Fibroblast of the aortic adventitia (primary cell): ENCODE results near the gene ZNF8. TPM values are rescaled to one million over a fixed set of nuclear protein-coding genes. Genes with fewer than 3 reads are reported as not detected.
A peak's percentile ranks its signal among the peaks of the same experiment; 100 is the strongest.

Experiments used
- DNase-seq: peaks from one replicate; pipeline ENCODE4 v3.0.0-alpha.2; 2010; ENCODE audit warnings: low read depth
- H3K4me3 ChIP-seq: 2 replicates; pipeline ENCODE4 v1.5.1; 2011; ENCODE audit warnings: low read depth, mild to moderate bottlenecking, control low read depth, low read length, moderate library complexity
- total RNA-seq: library from RNA; depleted of rRNA; stranded (reverse); fragments of >200 nt; gene quantifications from 2 replicates; pipeline ENCODE4 v1.2.3, GENCODE V29; 2012; ENCODE audit warnings: low replicate concordance
- TF ChIP-seq, protein P1 (sequence below): IDR thresholded peaks from 2 replicates; pipeline ENCODE4 v1.5.1; 2011; ENCODE audit warnings: mild to moderate bottlenecking, low read length, control low read depth, inconsistent platforms; ENCODE audit not compliant: insufficient read depth

ZNF8 gene
- total RNA-seq, 1 donor = 7.6 TPM

DNA sequence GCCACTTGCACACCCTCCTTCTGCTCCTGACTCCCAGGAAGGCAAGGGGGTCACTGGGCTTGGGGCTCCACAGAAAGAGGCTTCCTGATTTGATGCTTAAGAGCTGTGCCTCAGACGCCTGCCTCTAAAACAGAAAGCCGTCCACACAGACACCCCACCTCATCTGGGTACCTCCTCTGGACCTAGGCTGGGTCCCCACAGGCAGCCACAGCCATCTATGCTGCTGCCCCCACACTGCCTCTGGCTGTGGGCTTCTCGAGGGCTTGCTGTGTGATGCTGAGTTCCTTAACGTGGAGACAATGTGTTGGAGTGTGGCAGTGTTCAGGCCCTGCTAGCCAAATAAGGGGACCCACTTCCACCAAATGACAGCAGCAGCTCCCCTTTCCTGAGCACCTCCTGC lies 39.5 kb downstream of the ZNF8 start:
- DNase-seq = no peak
- H3K4me3 ChIP-seq = no peak overlapping the region
- TF ChIP-seq, protein P1, sequence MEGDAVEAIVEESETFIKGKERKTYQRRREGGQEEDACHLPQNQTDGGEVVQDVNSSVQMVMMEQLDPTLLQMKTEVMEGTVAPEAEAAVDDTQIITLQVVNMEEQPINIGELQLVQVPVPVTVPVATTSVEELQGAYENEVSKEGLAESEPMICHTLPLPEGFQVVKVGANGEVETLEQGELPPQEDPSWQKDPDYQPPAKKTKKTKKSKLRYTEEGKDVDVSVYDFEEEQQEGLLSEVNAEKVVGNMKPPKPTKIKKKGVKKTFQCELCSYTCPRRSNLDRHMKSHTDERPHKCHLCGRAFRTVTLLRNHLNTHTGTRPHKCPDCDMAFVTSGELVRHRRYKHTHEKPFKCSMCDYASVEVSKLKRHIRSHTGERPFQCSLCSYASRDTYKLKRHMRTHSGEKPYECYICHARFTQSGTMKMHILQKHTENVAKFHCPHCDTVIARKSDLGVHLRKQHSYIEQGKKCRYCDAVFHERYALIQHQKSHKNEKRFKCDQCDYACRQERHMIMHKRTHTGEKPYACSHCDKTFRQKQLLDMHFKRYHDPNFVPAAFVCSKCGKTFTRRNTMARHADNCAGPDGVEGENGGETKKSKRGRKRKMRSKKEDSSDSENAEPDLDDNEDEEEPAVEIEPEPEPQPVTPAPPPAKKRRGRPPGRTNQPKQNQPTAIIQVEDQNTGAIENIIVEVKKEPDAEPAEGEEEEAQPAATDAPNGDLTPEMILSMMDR = no peak

DNA sequence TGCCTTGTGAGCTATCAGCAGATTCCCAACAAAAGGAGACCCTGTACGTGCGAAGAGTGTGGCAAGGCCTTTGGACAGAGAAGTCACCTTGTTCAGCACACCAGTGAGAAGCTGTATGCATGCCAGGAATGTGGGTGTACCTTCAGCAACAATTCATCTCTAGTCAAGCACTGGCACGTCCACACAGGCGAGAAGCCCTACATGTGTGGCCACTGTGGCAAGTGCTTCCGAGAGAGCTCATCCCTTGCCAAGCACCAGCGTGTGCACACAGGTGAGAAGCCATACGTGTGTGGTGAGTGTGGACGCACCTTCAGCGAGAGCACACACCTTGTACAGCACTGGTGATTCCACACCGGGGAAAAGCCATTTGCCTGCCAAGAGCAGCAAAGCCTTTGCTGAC lies 40.5 kb downstream of the ZNF8 start:
- DNase-seq = no peak
- no peak overlapping the region for H3K4me3 ChIP-seq
- TF ChIP-seq, protein P1 = no peak

DNA sequence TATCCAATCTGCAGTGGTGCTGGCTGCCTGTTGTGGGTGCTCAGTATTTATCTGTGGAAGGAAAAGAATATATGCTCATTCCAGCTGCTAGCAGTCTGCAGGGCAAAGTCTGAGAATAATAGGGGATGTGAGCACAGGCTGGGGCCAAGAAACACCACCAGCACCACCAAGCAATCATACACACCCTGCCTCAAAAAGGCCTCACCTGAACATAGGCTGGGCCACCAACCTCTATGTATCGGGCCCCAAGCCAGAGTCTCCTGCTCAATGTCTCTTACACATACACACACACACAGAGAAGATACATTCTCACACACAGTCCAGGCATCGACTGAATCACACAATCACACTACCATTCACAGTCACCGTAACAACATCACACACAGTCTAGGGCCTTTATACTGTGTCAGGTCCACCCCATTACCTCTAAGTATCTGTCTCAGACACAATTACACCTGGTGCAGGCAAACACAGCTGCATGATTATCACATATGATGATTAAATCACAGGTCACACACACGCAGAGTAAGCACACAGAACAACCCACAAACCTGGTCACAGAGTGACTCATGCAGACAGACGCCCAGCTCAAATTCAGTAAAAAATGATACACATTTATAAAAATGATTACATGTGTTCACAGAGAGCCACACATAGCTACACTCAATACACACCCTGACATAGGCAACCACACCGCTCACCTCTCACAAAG lies 46.7 kb downstream of the ZNF8 start:
- no peak for DNase-seq
- peak overlapping the region; percentile 78 for H3K4me3 ChIP-seq
- TF ChIP-seq, protein P1 = no peak

DNA sequence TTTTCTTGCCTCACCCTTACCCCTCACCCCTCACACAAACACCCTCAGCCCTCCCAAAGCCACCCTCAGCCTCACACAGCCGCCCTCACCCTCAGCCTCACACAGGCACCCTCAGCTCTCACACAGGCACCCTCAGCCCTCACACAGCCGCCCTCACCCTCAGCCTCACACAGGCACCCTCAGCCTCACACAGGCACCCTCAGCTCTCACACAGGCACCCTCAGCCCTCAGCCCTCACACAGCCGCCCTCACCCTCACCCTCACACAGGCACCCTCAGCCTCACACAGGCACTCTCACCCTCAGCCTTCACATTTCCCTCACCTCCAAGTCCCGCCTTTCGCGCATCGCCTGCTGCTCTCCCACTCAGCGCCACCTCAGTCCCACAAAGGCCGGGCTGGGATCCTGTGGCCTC lies 47.8 kb downstream of the ZNF8 start:
- H3K4me3 ChIP-seq = peak overlapping the region; percentile 78
- TF ChIP-seq, protein P1 = no peak
- DNase-seq = no peak

DNA sequence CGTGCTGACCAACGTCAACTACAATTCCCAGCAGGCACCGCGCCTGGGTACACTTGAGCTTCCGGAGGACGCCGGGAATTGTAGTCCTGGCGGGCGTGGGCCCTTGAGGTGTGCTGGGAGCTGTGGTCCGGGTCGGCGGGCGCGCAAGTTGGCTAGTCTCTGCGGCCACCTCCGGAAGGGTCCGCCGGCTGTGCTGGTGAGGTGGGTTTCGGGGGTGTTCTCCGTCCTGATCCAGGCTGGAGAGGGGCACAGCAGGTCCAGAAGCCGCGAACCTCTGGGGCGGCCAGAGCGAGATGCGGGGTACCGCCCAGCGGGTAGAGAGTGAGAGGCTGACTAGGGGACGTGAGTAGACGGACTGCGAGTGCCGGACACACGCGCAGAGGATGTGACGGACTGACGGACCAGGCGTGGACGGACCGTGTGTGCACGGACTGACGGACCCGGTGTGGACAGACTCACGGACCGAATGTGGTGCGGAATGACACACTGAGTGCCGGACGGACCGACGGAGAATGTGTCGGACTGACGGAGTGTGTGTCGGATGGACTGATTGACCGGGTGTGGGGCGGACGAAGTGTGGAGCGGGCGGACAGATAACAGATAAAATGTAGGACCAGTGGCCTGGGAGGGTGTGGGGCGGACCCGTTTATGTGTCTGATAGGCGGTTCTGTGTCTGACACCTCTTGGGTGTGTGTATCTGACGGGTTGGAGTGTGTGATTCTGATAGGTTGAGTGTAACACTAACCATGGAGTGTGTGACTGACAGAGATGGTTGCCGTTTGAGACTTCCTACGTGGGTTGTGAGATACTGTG lies 48.4 kb downstream of the ZNF8 start, which contains the start of gene ZSCAN22:
Gene ZSCAN22 (plus strand): TSS at position 81 of the 813 bp plus-strand sequence. CDS start 7,809 bp downstream, outside the sequence.
- TF ChIP-seq, protein P1 = no peak
- peak; percentile 96 for DNase-seq
- peak within 1 kb of the TSS; percentile 78 for H3K4me3 ChIP-seq

DNA sequence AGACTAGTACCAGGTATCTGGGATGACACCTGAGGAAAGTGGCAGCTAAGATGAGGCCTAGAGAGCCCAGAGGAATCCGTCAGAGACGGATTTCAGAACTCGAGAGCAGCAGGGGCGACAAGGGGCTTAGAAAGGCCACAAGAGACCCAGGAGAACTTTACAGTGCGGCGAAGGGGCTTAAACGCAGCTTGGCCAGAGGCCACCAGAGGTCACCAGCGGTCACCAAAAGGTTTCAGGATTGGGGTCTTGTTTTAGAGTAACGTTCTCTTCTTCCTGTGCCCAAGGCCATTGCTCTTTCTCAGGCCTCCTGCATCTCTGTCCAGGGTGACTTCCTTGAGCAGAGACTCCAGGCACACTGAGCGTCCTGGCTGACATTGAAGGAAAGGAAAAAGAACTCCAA lies 50.2 kb downstream of the ZNF8 start:
- TF ChIP-seq, protein P1 = no peak
- H3K4me3 ChIP-seq = no peak overlapping the region
- no peak for DNase-seq
